Natural killer cell (primary cell): ENCODE data around the gene PCDH1. TPM values are rescaled to one million over a fixed set of nuclear protein-coding genes. Genes with fewer than 3 reads are reported as not detected.

Experiments used
- ATAC-seq, 3 donors: fragments of 150-1000 bp in 2 of 3; fragments of 200-7000 bp in 1 of 3; cut with Tn5 transposase; 1 replicate in 1 of 3; 2 replicates in 2 of 3; pipeline ENCODE4 v1.10.0; 2021; ENCODE audit warnings: mild to moderate bottlenecking in 2 of 3, moderate library complexity in 2 of 3
- DNase-seq, 2 donors: peaks; one replicate each; pipeline versions ENCODE4 v3.0.0 to v3.0.0-alpha.2; 2013 to 2021; ENCODE audit warnings: mixed read lengths in 1 of 2
- H3K27ac ChIP-seq: one replicate; pipeline ENCODE4 v1.5.1; 2013; ENCODE audit warnings: mild to moderate bottlenecking, low read length
- H3K27me3 ChIP-seq: one replicate; pipeline ENCODE4 v1.6.1; 2013; ENCODE audit warnings: low read length; ENCODE audit not compliant: control insufficient read depth, insufficient read depth
- H3K36me3 ChIP-seq: one replicate; pipeline ENCODE4 v1.6.1; 2013; ENCODE audit warnings: low read length; ENCODE audit not compliant: control insufficient read depth, insufficient read depth
- H3K4me1 ChIP-seq: one replicate; pipeline ENCODE4 v1.6.1; 2013; ENCODE audit warnings: low read length; ENCODE audit not compliant: control insufficient read depth, insufficient read depth
- H3K4me3 ChIP-seq: one replicate; pipeline ENCODE4 v1.5.1; 2013; ENCODE audit warnings: low read length
- H3K9me3 ChIP-seq: one replicate; pipeline ENCODE4 v1.6.1; 2013; ENCODE audit warnings: low read length; ENCODE audit not compliant: control insufficient read depth, insufficient read depth
- H3K27ac Mint-ChIP-seq, 2 donors: one replicate each; pipeline ENCODE4 v1.8.0; 2022; ENCODE audit warnings: mild to moderate bottlenecking in 2 of 2, mixed read lengths in 2 of 2, moderate library complexity in 1 of 2
- H3K27me3 Mint-ChIP-seq, 2 donors: one replicate each; pipeline ENCODE4 v1.8.0; 2022; ENCODE audit warnings: low read depth in 2 of 2, mixed read lengths in 2 of 2
- H3K36me3 Mint-ChIP-seq: one replicate; pipeline ENCODE4 v1.8.0; 2022; ENCODE audit warnings: mixed read lengths
- H3K4me1 Mint-ChIP-seq, 2 donors: one replicate each; pipeline ENCODE4 v1.8.0; 2022; ENCODE audit warnings: mixed read lengths in 2 of 2
- H3K4me3 Mint-ChIP-seq: one replicate; pipeline ENCODE4 v1.8.0; 2022; ENCODE audit warnings: mild to moderate bottlenecking, moderate library complexity, mixed read lengths
- H3K9me3 Mint-ChIP-seq, 2 donors: one replicate each; pipeline ENCODE4 v1.8.0; 2022; ENCODE audit warnings: mixed read lengths in 2 of 2
- WGBS: methylation state at CpG from one replicate; pipeline ENCODE4 v1.1.7; 2013; ENCODE audit warnings: missing lambda C conversion rate; ENCODE audit not compliant: insufficient coverage; 5-methylcytosine and 5-hydroxymethylcytosine counted together
- intact Hi-C: fragments of 100-400 bp; cut with micrococcal nuclease; formaldehyde crosslinking; loops from one replicate; pipeline ENCODE4 v1.14.2; 2022
- total RNA-seq, 4 donors: library from RNA; stranded (reverse); fragments of 120-200 nt in 1 of 4; gene quantifications; one replicate each; pipeline versions ENCODE4 v1.2.3 to v1.2.4, GENCODE V29; 2013 to 2022
- TF ChIP-seq, protein P1 (sequence below): fragments of 200-600 bp; IDR thresholded peaks from one replicate; pipeline ENCODE4 v1.8.0; 2022; ENCODE audit warnings: antibody characterized with exemption

PCDH1 gene
- total RNA-seq, 3 donors from 2014 or later (not counting 1 experiment from before 2014, with no cell fraction given), result 19.2 to 39.2 (median 32.1) TPM

DNA sequence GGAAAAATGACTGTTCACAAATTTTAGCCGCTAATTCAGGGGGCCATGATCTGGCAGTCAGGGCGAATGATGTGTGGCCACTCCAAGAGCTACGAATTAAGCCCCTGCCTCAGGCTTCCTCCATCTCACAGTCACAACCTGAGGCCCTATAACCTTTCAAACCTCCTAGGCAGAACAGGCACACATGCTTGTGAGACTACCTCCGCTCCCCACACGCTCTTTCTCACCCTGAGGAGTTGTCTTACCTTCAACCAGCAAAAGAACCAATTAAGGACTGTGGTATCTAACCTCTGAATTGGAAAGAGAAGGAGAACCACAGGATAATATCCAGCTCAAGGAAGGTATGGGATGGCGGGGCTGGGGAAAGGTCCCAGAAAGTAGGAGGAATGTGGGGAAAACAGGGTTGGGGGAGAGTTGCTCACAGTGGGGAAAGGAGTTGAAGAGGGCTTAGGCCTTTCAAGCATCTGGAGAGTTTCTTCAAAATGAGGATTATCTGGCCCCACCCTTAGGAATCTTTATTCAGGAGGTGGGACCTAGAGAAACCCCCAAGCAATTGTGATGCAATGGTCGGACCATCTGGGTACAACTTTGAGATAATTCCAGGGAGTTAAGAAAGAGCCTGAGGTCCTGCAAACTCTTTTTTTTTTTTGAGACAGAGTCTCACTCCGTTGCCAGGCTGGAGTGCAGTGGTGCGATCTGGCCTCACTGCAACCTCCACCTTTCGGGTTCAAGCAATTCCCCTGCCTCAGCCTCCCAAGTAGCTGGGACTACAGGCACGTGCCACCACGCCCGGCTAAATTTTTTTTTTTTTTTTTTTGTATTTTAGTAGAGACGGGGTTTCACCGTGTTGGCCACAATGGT lies 5.5 kb downstream of the PCDH1 start:
- H3K4me1 Mint-ChIP-seq, result peaks cover 52 to 62% of the 10 kb centered on the region in 2 donors
- TF ChIP-seq, protein P1, sequence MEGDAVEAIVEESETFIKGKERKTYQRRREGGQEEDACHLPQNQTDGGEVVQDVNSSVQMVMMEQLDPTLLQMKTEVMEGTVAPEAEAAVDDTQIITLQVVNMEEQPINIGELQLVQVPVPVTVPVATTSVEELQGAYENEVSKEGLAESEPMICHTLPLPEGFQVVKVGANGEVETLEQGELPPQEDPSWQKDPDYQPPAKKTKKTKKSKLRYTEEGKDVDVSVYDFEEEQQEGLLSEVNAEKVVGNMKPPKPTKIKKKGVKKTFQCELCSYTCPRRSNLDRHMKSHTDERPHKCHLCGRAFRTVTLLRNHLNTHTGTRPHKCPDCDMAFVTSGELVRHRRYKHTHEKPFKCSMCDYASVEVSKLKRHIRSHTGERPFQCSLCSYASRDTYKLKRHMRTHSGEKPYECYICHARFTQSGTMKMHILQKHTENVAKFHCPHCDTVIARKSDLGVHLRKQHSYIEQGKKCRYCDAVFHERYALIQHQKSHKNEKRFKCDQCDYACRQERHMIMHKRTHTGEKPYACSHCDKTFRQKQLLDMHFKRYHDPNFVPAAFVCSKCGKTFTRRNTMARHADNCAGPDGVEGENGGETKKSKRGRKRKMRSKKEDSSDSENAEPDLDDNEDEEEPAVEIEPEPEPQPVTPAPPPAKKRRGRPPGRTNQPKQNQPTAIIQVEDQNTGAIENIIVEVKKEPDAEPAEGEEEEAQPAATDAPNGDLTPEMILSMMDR, result no peak
- H3K27ac Mint-ChIP-seq, result no peak overlapping the region
- no peak overlapping the region for H3K4me3 Mint-ChIP-seq
- Histone ChIP-seq H3K4me1 (peaks cover 25% of the 10 kb centered on the region), H3K9me3 (no peaks in the 10 kb centered on the region), H3K4me3 (no peak overlapping the region), H3K36me3 (no peaks in the 10 kb centered on the region), H3K27ac (no peak overlapping the region), H3K27me3 (peaks cover 25% of the 10 kb centered on the region)
- H3K36me3 Mint-ChIP-seq, result no peaks in the 10 kb centered on the region
- WGBS, result 78% methylated on average over 10 of the region's 15 CpGs
- DNase-seq (no peak), ATAC-seq (no peak)
- H3K9me3 Mint-ChIP-seq, result no peaks in the 10 kb centered on the region
- intact Hi-C loops, result no loop called here
- H3K27me3 Mint-ChIP-seq, result peaks cover 0 to 23% of the 10 kb centered on the region in 2 donors

DNA sequence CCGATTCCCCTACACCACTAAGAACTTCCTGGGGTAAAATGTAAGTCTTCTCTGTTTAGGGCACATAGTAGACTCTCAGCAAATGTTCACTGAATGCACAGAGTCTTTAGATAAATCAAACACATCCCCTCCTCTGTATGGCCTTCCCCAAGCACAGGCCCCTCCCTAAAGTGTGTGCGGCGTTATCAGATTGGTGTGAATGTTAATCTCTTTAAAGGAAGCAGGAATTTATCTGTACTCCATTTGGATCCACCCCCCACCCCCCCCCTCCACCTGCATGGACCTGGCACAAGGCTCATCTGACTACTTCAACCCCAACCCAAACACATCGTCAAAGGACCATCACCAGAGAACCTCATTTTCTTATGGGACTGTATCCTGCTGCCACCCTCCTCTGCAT lies 6.3 kb downstream of the PCDH1 start:
- DNase-seq (no peak), ATAC-seq (no peak)
- Histone ChIP-seq H3K4me3 (no peak overlapping the region), H3K9me3 (no peaks in the 10 kb centered on the region), H3K4me1 (peaks cover 16% of the 10 kb centered on the region), H3K27ac (no peak overlapping the region), H3K36me3 (no peaks in the 10 kb centered on the region), H3K27me3 (peaks cover 16% of the 10 kb centered on the region)
- Mint-ChIP-seq H3K36me3 (no peaks in the 10 kb centered on the region), H3K4me1 (peaks cover 45 to 53% of the 10 kb centered on the region in 2 donors), H3K9me3 (no peaks in the 10 kb centered on the region), H3K27ac (no peak overlapping the region), H3K27me3 (peaks cover 0 to 19% of the 10 kb centered on the region in 2 donors), H3K4me3 (no peak overlapping the region)
- TF ChIP-seq, protein P1, result no peak
- 67% methylated on average over 2 of the region's 4 CpGs for WGBS
- intact Hi-C loops, result no loop called here

DNA sequence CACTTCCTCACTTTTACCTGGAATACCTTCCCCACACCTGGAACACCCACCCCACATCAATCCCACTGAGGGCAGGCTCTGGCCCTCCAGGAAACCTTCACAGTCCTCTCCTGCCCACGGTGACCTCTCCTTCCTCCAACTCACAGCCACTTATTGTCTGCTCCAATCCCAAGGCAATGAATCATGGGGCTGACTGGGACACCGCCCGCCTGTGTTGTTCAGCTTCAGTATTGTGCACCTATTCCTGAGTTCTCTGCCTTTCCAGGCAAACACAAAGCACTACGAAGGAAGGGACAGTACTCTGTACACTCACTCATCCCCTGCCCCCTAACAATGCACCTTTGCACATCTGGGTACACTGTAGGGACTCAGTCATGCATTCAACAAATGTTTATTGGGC lies 7.3 kb downstream of the PCDH1 start:
- H3K36me3 ChIP-seq, result no peaks in the 10 kb centered on the region
- TF ChIP-seq, protein P1, result no peak
- Mint-ChIP-seq H3K4me1 (peaks cover 44 to 49% of the 10 kb centered on the region in 2 donors), H3K27me3 (peaks cover 0 to 19% of the 10 kb centered on the region in 2 donors), H3K27ac (no peak overlapping the region), H3K4me3 (no peak overlapping the region), H3K9me3 (no peaks in the 10 kb centered on the region), H3K36me3 (no peaks in the 10 kb centered on the region)
- DNase-seq, result no peak
- H3K27me3 ChIP-seq, result peaks cover 8% of the 10 kb centered on the region
- no peaks in the 10 kb centered on the region for H3K9me3 ChIP-seq
- ATAC-seq, result no peak
- WGBS, result 69% methylated on average over 4 of the region's 4 CpGs
- intact Hi-C loops, result no loop called here
- H3K4me3 ChIP-seq, result no peak overlapping the region
- no peak overlapping the region for H3K27ac ChIP-seq
- peaks cover 6% of the 10 kb centered on the region for H3K4me1 ChIP-seq
